HG03342 (cell line): ENCODE data around the gene KDM4C.

Experiments used
- ATAC-seq: cut with Tn5 transposase; IDR thresholded peaks from one replicate; pipeline ENCODE4 v1.9.1; 2021; ENCODE audit warnings: mild to moderate bottlenecking, moderate library complexity; ENCODE audit not compliant: unreplicated experiment

KDM4C gene

GRCh38 chr9:6899274-6899673 lies 141.5 kb downstream of the KDM4C start:
- ATAC-seq: no peak

- ATAC-seq: no peak
Observed at GRCh38 chr9:6900440-6900883, 142.7 kb downstream of the KDM4C start.

GRCh38 chr9:6901180-6901579 lies 143.4 kb downstream of the KDM4C start:
- no peak for ATAC-seq

GRCh38 chr9:6902423-6902822 lies 144.7 kb downstream of the KDM4C start:
- no peak for ATAC-seq

DNA sequence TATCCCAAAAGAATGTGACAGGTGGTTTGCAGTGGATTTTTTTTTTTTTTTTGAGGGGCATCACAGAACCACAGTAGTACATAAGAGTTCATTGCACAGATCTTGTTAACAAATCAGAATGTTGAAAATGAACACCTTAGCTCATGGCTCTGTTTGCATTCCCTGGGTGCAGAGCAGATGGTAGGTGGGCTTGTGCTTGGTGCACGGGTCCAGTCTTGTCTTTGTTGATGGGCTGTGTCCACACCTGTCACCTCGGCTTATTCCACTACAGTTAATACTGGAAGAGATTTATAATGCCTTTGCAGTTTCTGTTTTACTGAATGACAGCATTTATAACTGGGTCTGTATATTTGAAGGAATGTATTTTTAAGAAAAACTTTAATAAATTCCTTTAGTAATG lies 146.6 kb downstream of the KDM4C start:
- no peak for ATAC-seq

GRCh38 chr9:6905850-6906375 lies 148.1 kb downstream of the KDM4C start:
- ATAC-seq: no peak

DNA sequence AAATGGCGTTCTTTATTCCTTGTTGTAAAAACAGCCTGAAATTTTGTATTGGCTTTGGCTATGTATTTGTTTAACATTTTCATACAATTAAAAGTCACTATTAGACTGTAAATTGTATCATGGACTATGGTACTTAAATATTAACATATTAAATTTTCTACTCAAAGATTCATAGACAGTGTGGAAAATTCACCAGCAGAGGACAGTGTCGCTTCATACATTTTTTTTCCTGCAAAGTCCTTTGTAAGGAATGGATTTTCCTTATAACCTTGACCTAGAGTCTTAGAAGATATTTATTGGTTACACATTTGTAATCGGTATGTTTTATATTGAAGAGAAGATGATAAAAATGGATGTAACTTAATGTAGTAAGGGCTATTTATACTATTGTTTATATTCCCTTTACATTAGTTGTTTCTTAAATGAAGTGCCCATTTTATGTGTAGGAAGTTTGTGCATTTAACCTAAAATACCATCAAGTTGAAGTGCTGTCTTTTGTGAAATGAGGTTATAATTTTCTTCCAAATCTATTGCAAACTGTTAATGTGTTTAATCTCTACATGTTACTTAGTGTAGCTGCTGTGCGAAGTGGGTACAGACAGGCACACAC lies 150.1 kb downstream of the KDM4C start:
- ATAC-seq: no peak

- no peak for ATAC-seq
Observed at GRCh38 chr9:6909181-6909580, 151.4 kb downstream of the KDM4C start.

GRCh38 chr9:6910032-6910431 lies 152.3 kb downstream of the KDM4C start:
- no peak for ATAC-seq

- ATAC-seq: no peak
Observed at GRCh38 chr9:6910497-6910896, 152.7 kb downstream of the KDM4C start.

GRCh38 chr9:6911901-6912638 lies 154.3 kb downstream of the KDM4C start:
- ATAC-seq: no peak

DNA sequence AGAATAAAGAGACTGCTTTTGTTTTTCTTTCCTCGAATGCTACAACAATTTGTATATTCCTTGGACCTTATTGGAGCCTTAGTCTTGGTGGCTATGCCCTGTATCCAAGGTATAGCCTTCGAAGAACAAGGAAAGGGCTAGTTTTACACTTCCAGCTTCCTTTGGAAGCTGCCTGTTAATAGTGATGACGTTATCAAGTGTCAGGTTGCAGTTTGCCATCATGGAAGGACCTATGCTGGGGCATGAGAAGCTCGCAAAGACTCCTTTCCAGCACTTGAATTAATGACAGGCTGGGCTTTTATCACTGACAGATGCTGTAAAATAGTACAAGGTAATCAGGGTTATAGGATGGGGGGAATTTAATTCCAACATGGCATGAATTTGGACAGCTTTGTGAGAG lies 157.9 kb downstream of the KDM4C start:
- no peak for ATAC-seq

DNA sequence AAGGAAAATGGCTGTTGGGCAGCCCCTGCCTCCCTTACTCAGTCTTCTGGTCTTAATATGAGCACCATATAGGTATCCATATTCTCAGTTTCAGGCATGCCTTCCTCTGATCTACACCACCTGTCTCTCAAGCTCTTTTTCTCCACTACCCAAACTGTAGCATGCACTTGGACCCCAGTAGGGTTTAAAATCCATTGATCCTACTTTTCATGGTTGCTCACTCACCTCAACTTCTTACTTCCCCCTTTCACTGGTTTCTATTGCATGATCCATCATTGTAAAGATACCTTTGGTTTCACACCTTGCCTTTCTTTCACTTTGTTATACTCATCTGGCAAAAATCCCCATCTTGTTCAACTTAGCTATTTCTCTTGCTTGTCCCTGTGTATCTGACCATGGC lies 159.4 kb downstream of the KDM4C start:
- ATAC-seq: peak; percentile 97

GRCh38 chr9:6920041-6920440 lies 162.3 kb downstream of the KDM4C start:
- ATAC-seq: no peak

DNA sequence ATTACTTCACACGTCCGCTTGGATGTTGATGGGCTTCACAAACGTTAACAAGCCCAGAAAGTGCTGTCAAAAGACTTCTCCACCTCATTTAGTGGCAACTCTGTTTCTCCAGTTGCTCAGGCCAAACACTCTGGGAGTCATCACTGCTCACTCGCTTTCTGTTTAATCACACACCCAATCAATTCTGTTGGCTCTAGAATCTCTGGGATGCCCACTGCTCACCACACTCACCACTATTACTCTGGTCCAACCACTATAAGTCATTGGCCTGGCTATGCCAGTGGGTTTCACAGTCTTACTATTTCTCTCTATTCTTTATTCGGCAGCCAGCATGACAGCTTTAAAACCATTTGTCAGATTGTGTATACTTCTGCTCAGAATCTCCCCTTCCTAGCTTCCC lies 163.5 kb downstream of the KDM4C start:
- no peak for ATAC-seq

DNA sequence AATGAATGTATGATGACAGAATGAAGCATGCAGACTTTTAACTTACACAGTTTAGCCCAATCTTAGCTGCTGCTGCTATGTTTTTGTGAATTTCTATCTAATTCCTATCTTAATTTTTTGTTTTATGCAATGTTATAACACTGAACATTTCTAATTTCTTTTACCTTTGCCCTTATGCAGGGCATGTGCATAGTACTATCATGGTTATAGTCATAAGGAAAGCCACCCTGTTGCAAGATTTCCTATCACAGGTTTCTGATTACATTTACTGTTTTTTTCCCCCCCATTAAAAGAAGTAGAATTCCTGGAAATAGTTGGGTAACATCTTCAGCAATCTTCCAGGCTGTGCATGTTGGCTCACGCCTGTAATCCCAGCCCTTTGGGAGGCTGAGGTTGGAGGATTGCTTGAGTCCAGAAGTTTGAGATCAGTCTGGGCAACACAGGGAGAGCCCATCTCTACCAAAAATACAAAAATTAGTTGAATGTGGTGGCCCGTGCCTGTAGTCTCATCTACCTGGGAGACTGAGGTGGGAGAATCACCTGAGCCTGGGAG lies 164.4 kb downstream of the KDM4C start:
- ATAC-seq: no peak

DNA sequence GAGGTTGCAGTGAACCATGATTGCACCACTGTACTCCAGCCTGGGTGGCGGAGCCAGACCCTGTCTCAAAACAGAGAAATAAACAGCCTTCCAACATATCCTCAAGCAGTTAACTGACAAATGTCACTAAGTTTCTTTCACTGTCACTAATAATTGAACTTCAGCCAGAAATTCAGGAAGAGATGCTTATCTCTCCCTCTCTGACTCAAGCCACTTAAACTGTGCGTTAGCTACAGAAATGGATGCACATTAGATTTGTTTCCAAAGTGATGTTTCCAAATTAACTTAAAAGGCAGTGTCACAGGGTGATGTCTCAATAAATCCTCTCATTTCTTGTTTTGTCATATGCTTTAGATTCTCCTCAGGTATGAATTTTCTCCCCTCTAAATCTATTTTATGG lies 164.9 kb downstream of the KDM4C start:
- ATAC-seq: no peak

DNA sequence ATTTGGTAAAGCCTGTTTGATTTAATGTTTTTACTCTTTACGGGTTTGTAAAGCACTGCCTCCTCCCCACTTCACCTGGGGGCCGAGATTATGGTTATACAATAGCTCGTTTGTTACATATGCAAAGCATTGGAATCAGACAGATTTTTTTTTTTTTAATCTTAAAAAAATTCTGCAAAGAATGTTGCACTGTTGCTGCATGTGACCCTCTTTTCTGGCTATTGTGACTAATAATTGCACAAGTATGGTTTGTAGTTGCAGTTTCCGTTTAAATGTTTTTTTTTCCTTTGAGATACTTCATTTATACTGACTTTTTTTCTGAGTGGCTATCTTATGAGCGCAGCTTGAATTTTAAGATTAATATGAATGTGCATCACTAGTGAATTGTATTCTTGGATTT lies 165.3 kb downstream of the KDM4C start:
- ATAC-seq: no peak

GRCh38 chr9:6924149-6924548 lies 166.4 kb downstream of the KDM4C start:
- ATAC-seq: no peak

DNA sequence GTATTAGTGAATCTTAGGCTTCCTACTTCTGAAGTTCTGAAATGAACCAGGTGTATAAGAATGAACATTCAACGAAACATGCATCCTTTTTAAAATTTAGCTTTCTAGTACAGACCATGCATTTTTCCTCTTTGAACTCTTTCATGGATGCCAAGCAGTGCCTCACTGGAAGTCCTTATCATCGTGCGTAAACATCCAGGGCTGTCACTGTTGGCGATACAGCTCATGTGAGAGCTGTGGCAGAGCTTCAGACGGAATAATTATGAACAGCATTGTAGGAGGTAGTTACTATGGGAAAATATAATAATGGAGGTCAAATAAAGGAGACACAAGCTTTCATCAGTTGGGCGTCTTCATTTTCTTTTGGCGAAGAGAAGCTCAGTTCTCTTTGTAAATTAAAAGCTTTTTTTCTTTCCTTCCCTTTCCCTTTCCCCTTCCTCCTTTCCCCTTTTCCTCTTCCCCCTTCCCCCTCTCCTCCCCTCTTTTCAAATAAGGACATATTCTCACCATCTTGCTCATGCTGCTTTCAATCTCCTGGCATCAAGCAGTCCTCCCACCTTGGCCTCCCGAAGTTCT lies 167.3 kb downstream of the KDM4C start:
- no peak for ATAC-seq

DNA sequence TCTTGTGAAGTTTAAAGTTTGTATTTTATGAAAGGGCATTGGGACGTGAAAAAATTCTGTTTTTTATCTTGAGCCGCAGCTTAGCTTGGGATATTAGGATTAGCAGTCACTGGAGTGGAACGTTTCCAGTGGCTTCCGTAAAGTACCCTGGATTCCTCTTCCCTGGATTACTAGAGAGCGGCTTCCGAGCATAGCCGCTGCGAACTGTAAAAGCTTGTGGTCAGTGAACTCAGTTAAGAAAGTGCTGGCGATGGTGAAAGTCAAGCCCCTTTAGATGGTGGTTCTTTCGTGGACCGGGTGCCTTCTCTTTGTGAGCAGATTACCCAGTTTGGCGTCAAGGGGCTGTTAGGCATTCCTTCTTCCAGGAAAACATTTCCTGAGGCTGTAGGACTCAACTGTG lies 168.1 kb downstream of the KDM4C start:
- no peak for ATAC-seq

GRCh38 chr9:6926436-6926835 lies 168.7 kb downstream of the KDM4C start:
- no peak for ATAC-seq
